Skeletal muscle satellite cell (primary cell): ENCODE measurements around the gene RRP7A.
"Not testable (repeated sequence)": the region's sequence is repeated elsewhere in the genome, so short reads cannot be mapped to it uniquely, and the experiment has no call there.

Source experiments
- H3K27me3 ChIP-seq: 2 replicates; pipeline ENCODE4 v1.7.0; 2013; ENCODE audit warnings: low read length; ENCODE audit not compliant: control insufficient read depth, insufficient read depth
- H3K36me3 ChIP-seq: 2 replicates; pipeline ENCODE4 v1.7.0; 2013; ENCODE audit warnings: mild to moderate bottlenecking, control low read depth, low read length; ENCODE audit not compliant: insufficient read depth
- H3K4me1 ChIP-seq: 2 replicates; pipeline ENCODE4 v1.7.0; 2013; ENCODE audit warnings: low read length; ENCODE audit not compliant: control insufficient read depth, insufficient read depth
- H3K4me2 ChIP-seq: 2 replicates; pipeline ENCODE4 v1.7.0; 2013; ENCODE audit warnings: mild to moderate bottlenecking, low read length
- H3K4me3 ChIP-seq: 2 replicates; pipeline ENCODE4 v1.7.0; 2013; ENCODE audit warnings: low read length
- H3K9ac ChIP-seq: 2 replicates; pipeline ENCODE4 v1.7.0; 2013; ENCODE audit warnings: mild to moderate bottlenecking, low read depth, low read length, moderate library complexity
- H3K9me3 ChIP-seq: replicated peaks from 2 replicates; pipeline ENCODE4 v1.7.0; 2013; ENCODE audit warnings: mild to moderate bottlenecking, control low read depth, low read length

RRP7A gene

GRCh38 chr22:42490243-42490832 lies 29.3 kb downstream of the RRP7A start:
- Histone ChIP-seq H3K9ac (no peak overlapping the region), H3K4me1 (no peaks in the 10 kb centered on the region), H3K9me3 (no peaks in the 10 kb centered on the region), H3K4me3 (no peak overlapping the region), H3K27me3 (peaks cover 17% of the 10 kb centered on the region), H3K36me3 (no peaks in the 10 kb centered on the region), H3K4me2 (no peak overlapping the region)

GRCh38 chr22:42489000-42489399 lies 30.6 kb downstream of the RRP7A start:
- H3K4me2 ChIP-seq: no peak overlapping the region
- H3K4me3 ChIP-seq: no peak overlapping the region
- peaks cover 22% of the 10 kb centered on the region for H3K27me3 ChIP-seq
- no peaks in the 10 kb centered on the region for H3K36me3 ChIP-seq
- H3K9me3 ChIP-seq: no peaks in the 10 kb centered on the region
- H3K4me1 ChIP-seq: no peaks in the 10 kb centered on the region
- H3K9ac ChIP-seq: no peak overlapping the region

DNA sequence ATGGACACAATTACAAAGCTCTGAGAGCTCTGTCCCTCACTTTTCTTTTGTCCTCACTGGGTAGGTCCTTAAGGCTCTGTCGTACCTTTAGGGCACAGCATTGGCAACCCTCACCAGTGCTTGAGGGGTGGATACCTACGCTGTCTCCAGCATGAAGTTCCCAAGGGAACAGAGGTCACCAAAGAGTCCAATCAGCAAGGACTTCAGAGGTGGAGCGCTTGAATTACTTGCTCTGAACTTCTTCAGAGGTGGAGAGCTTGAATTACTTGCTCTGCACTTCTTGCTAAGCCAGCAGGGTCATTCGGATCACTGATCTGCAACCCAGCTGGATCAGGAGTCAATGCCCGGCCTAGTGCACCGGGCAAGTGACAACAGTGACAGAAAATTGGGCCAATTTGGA lies 35.1 kb downstream of the RRP7A start:
- H3K36me3 ChIP-seq: no peaks in the 10 kb centered on the region
- H3K4me2 ChIP-seq: no peak overlapping the region
- H3K4me1 ChIP-seq: no peaks in the 10 kb centered on the region
- no peaks in the 10 kb centered on the region for H3K9me3 ChIP-seq
- H3K27me3 ChIP-seq: peaks cover 22% of the 10 kb centered on the region
- H3K9ac ChIP-seq: no peak overlapping the region
- H3K4me3 ChIP-seq: no peak overlapping the region

- H3K4me2 ChIP-seq, H3K36me3 ChIP-seq, H3K4me1 ChIP-seq, H3K9ac ChIP-seq, H3K4me3 ChIP-seq, H3K9me3 ChIP-seq: not testable (repeated sequence)
- H3K27me3 ChIP-seq: peaks cover 27% of the 10 kb centered on the region
Measured at GRCh38 chr22:42483610-42484223, 35.9 kb downstream of the RRP7A start.

GRCh38 chr22:42475122-42475521 lies 44.5 kb downstream of the RRP7A start:
- Histone ChIP-seq H3K36me3 (no peaks in the 10 kb centered on the region), H3K4me3 (no peak overlapping the region), H3K4me1 (no peaks in the 10 kb centered on the region), H3K4me2 (no peak overlapping the region), H3K27me3 (peaks cover 32% of the 10 kb centered on the region), H3K9ac (no peak overlapping the region), H3K9me3 (no peaks in the 10 kb centered on the region)

DNA sequence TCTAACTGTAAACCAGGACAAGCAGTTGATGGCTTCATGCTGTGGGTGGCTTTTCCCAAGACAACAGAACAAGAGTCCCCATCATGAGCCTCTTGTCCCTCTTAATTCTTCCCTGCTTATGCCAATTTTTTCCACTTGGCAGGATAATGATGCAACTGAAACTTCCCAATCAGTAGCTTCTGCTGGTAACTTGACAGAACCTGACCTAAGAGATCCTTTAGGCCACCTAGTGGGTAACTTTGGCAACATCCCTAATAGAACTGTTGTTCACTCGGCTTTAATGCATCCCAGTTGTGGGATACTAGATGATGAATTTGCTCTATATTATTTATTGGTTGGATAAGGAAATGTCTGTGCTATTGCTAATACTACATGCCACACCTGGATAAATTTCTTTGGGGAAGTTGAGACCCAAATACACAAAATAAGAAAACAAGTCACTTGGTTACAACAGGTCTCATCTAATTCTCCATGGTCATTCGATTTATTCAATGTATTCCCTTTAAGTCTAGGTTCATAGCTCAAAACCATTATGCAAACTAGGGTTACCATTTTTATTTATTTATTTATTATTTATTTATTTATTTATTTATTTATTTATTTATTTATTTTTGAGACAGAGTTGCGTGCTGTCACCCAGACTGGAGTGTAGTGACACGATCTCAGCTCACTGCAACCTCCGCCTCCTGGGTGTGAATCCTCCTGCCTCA lies 46.0 kb downstream of the RRP7A start:
- Histone ChIP-seq H3K4me1 (no peaks in the 10 kb centered on the region), H3K4me3 (no peak overlapping the region), H3K9ac (no peak overlapping the region), H3K27me3 (peaks cover 39% of the 10 kb centered on the region), H3K9me3 (no peaks in the 10 kb centered on the region), H3K4me2 (no peak overlapping the region), H3K36me3 (no peaks in the 10 kb centered on the region)

DNA sequence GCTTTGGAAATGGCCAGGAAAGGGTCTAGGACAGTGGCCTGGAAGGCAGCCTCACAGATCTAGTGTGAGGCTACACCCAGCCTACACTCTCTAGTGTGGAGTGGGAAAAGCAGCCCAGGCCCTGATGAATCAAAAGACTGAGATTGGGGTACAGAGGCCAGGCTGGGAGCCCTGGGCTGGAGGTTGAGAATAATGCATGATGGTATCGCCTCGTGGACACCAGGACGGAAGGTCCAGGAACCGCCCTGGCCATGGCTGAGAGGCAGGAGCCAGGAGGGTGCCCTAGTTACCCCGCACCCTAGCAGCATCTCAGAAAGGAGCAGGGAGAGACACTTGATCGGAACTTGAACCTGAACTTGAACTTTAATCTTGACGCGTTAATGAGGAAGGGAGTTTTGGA lies 46.9 kb downstream of the RRP7A start:
- peaks cover 43% of the 10 kb centered on the region for H3K27me3 ChIP-seq
- H3K9me3 ChIP-seq: no peaks in the 10 kb centered on the region
- no peak overlapping the region for H3K4me3 ChIP-seq
- no peak overlapping the region for H3K9ac ChIP-seq
- H3K4me1 ChIP-seq: no peaks in the 10 kb centered on the region
- H3K4me2 ChIP-seq: no peak overlapping the region
- H3K36me3 ChIP-seq: no peaks in the 10 kb centered on the region

- Histone ChIP-seq H3K4me1 (no peaks in the 10 kb centered on the region), H3K9me3 (no peaks in the 10 kb centered on the region), H3K27me3 (peaks cover 43% of the 10 kb centered on the region), H3K36me3 (no peaks in the 10 kb centered on the region), H3K4me3 (no peak overlapping the region), H3K9ac (no peak overlapping the region), H3K4me2 (no peak overlapping the region)
Measured at GRCh38 chr22:42471441-42471840, 48.2 kb downstream of the RRP7A start.

DNA sequence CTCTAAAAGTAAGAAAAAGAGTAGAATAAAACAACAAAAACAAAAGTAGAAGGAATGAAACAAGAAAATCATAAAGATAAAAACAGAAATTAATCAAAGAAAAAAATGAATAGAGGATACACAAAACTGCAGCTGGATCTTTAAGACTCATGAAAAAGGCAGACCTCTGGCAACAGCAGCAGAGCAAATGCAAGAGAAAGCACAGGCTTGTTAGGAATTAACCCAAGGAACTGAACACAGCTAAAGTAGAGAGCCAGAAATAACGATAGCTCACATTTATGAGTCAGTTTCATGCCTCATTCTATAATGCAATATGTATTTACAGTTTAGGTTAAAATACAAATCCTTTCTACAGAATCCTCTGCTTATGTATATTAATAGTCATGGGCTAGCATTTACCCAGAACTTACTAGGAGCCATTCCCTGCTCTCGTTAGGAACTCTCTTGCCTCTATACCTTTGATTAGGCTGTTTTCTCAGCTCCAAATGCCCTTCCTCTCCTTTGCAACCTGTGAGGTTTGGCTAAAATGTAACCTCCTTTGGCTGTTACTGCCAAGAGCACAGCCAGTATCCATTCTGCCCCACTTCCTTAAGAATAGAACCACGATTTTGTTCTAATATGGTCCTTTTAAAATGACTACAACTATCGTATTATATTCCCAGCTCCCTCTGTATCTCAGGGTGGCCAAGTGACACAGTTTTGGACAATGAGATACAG lies 49.1 kb downstream of the RRP7A start:
- no peak overlapping the region for H3K4me3 ChIP-seq
- H3K36me3 ChIP-seq: no peaks in the 10 kb centered on the region
- no peak overlapping the region for H3K4me2 ChIP-seq

GRCh38 chr22:42468841-42469240 lies 50.8 kb downstream of the RRP7A start:
- Histone ChIP-seq H3K4me2 (no peak overlapping the region), H3K9me3 (no peaks in the 10 kb centered on the region), H3K9ac (no peak overlapping the region), H3K27me3 (peaks cover 47% of the 10 kb centered on the region), H3K36me3 (no peaks in the 10 kb centered on the region), H3K4me1 (no peaks in the 10 kb centered on the region), H3K4me3 (no peak overlapping the region)

More for the DNA sequence above, 49.1 kb downstream of the RRP7A start:
- H3K9me3 ChIP-seq: no peaks in the 10 kb centered on the region
- H3K27me3 ChIP-seq: peaks cover 46% of the 10 kb centered on the region
- H3K4me1 ChIP-seq: no peaks in the 10 kb centered on the region
- H3K9ac ChIP-seq: no peak overlapping the region

DNA sequence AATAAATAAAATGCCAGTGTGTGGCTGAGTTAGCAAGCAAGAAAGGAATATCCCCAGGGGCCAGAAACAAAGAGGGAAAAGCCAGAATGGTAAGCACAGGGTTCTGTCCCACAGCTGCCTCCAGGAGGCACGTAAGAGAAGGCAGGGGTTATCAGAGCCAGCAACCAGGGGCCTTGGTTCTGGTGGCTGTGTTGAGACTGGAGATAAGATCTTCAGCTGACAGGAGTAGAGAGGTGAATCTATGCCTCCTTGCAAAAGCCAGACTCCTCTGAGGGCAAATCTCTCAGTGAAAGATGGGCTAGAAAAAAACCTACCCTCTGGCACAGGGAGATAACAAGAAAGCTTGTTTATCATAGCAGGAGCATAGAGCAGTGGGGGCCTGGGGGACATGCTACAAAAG lies 57.6 kb downstream of the RRP7A start:
- H3K9ac ChIP-seq: no peak overlapping the region
- H3K4me1 ChIP-seq: no peaks in the 10 kb centered on the region
- peaks cover 52% of the 10 kb centered on the region for H3K27me3 ChIP-seq
- no peak overlapping the region for H3K4me3 ChIP-seq
- no peak overlapping the region for H3K4me2 ChIP-seq
- H3K36me3 ChIP-seq: no peaks in the 10 kb centered on the region
- no peaks in the 10 kb centered on the region for H3K9me3 ChIP-seq
